ENCODE results near the gene TMEM229A. TPM values are rescaled to one million over a fixed set of nuclear protein-coding genes. Genes with fewer than 3 reads are reported as not detected.

TMEM229A gene
- total and polyA plus RNA-seq, 2 donors from 2014 or later: not detected

DNA sequence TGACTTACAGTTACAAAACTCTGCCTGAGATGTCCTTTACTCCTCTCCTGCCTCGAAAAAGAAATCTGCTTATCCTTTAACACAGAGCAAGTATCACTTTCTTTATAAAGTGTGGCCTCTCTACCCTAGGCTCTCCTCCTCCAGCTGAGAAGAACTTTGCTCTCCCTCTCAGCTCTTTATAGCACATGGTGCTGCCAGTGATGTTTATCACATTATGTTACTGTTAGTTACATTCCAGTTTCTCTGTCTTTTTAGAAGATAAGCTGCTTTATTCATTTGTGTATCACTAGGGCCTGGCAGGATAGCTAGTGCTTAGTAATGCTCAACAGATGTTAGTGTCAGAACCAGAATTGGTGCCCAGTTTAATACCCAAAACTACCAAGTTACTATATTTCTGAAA is 41.1 kb upstream of the TMEM229A start:
- Histone ChIP-seq H3K36me3 (ENCODE audit: control insufficient read depth in 2 of 3, insufficient read depth in 3 of 3, low read length in 3 of 3) (no peaks in the 10 kb centered on the region), H3K4me3 (ENCODE audit: low read length in 3 of 3) (no peak overlapping the region), H3K27ac (ENCODE audit: low read depth in 2 of 2, low read length in 2 of 2) (no peak overlapping the region), H3K27me3 (ENCODE audit: control insufficient read depth, insufficient read depth, low read length) (no peaks in the 10 kb centered on the region), H3K9me3 (ENCODE audit: control insufficient read depth in 2 of 3, insufficient read depth in 1 of 3, low read length in 3 of 3) (no peaks in the 10 kb centered on the region), H3K9ac (ENCODE audit: low read length in 3 of 3) (no peak overlapping the region), H3K4me1 (ENCODE audit: control insufficient read depth in 2 of 3, insufficient read depth in 2 of 3, low read depth in 1 of 3, low read length in 3 of 3) (no peaks in the 10 kb centered on the region)
- intact Hi-C loops (cut with DNase I): no loop called here
- TF ChIP-seq, protein P1, sequence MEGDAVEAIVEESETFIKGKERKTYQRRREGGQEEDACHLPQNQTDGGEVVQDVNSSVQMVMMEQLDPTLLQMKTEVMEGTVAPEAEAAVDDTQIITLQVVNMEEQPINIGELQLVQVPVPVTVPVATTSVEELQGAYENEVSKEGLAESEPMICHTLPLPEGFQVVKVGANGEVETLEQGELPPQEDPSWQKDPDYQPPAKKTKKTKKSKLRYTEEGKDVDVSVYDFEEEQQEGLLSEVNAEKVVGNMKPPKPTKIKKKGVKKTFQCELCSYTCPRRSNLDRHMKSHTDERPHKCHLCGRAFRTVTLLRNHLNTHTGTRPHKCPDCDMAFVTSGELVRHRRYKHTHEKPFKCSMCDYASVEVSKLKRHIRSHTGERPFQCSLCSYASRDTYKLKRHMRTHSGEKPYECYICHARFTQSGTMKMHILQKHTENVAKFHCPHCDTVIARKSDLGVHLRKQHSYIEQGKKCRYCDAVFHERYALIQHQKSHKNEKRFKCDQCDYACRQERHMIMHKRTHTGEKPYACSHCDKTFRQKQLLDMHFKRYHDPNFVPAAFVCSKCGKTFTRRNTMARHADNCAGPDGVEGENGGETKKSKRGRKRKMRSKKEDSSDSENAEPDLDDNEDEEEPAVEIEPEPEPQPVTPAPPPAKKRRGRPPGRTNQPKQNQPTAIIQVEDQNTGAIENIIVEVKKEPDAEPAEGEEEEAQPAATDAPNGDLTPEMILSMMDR (IDR thresholded peaks at IDR 0.05; ENCODE audit: borderline replicate concordance, extremely low read depth, insufficient read depth): no peak
- DNase-seq (no peak), FAIRE-seq (no peak)

DNA sequence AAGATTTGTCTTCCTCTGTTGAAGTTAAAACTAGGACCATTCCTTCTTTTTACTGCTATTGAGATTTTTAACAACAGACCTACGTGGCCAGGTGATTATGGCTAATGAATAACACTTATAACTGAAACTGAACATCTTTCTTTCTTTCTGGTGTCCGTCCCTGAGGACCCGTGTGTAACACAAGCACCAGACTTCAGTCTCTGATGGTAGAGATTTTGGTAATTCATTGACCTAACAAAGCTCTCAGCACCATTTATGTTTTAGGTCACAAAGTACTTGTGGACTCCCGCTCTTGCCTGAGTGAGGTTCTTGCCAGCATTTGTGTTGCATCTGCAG is 40.4 kb upstream of the TMEM229A start:
- Histone ChIP-seq H3K4me3 (ENCODE audit: low read length in 3 of 3) (no peak overlapping the region), H3K4me1 (ENCODE audit: control insufficient read depth in 2 of 3, insufficient read depth in 2 of 3, low read depth in 1 of 3, low read length in 3 of 3) (no peaks in the 10 kb centered on the region), H3K27me3 (ENCODE audit: control insufficient read depth, insufficient read depth, low read length) (no peaks in the 10 kb centered on the region), H3K27ac (ENCODE audit: low read depth in 2 of 2, low read length in 2 of 2) (no peak overlapping the region), H3K36me3 (ENCODE audit: control insufficient read depth in 2 of 3, insufficient read depth in 3 of 3, low read length in 3 of 3) (no peaks in the 10 kb centered on the region), H3K9ac (ENCODE audit: low read length in 3 of 3) (no peak overlapping the region), H3K9me3 (ENCODE audit: control insufficient read depth in 2 of 3, insufficient read depth in 1 of 3, low read length in 3 of 3) (no peaks in the 10 kb centered on the region)
- TF ChIP-seq, protein P1 (IDR thresholded peaks at IDR 0.05; ENCODE audit: borderline replicate concordance, extremely low read depth, insufficient read depth): no peak
- intact Hi-C loops (cut with DNase I): no loop called here
- FAIRE-seq (no peak), DNase-seq (no peak)

DNA sequence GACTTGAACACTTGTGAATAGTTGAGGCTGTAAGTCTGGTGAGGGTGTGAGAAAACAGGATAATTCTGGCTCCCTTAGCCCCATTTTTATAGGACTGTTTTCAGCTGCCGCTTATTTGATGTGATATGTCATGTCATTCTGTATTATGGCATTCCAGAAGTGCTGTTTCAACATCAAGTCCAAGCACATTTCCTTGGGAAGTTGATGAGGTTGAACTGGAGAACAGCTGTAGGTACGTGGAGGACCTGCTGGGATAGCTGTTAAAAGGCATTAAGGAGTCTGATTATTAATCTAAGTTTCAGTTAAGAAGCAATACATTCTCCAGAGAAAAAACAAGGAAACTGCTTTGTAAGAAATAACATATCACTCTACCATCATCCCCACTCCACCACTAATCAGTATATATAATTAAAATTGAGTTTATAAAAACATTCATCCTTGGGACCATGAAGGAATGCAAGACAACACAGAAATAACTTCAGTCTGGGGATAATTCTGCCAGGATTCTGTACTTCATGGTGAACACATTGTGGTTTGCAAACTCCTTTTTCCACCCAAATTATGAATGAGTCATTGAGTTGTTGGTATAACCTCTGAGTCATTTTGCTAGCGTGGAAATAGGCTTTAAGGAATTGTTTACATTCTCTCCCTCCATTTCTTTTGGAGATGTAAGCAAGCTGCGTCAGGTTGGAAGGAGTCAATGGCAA is 39.9 kb upstream of the TMEM229A start:
- Histone ChIP-seq H3K9me3 (ENCODE audit: control insufficient read depth in 2 of 3, insufficient read depth in 1 of 3, low read length in 3 of 3) (no peaks in the 10 kb centered on the region), H3K4me3 (ENCODE audit: low read length in 3 of 3) (no peak overlapping the region), H3K4me1 (ENCODE audit: control insufficient read depth in 2 of 3, insufficient read depth in 2 of 3, low read depth in 1 of 3, low read length in 3 of 3) (no peaks in the 10 kb centered on the region), H3K36me3 (ENCODE audit: control insufficient read depth in 2 of 3, insufficient read depth in 3 of 3, low read length in 3 of 3) (no peaks in the 10 kb centered on the region), H3K9ac (ENCODE audit: low read length in 3 of 3) (no peak overlapping the region), H3K27ac (ENCODE audit: low read depth in 2 of 2, low read length in 2 of 2) (no peak overlapping the region), H3K27me3 (ENCODE audit: control insufficient read depth, insufficient read depth, low read length) (no peaks in the 10 kb centered on the region)
- TF ChIP-seq, protein P1 (IDR thresholded peaks at IDR 0.05; ENCODE audit: borderline replicate concordance, extremely low read depth, insufficient read depth): no peak
- FAIRE-seq (no peak), DNase-seq (peak in 1 of 5 donors; percentile 24)
- intact Hi-C loops (cut with DNase I): no loop called here

DNA sequence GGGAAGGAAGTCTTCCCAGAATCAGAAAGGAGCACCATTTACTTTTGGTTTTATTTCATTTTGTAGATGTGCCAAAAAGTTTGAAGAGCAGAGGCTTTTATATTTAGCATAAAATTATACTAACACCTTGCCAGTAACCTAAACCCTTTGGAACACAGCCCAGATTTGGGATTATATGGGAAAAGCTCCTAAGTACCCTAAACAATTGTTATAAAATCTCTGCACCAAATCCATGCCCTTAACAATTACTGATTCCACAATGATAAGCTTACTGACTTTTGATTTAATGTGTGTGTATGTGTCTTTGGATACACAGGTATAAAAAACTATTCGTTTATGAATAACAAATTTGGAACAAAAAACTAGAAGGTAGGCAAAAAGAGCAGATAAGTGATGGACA is 39.0 kb upstream of the TMEM229A start:
- Histone ChIP-seq H3K9ac (ENCODE audit: low read length in 3 of 3) (no peak overlapping the region), H3K27me3 (ENCODE audit: control insufficient read depth, insufficient read depth, low read length) (no peaks in the 10 kb centered on the region), H3K4me3 (ENCODE audit: low read length in 3 of 3) (no peak overlapping the region), H3K4me1 (ENCODE audit: control insufficient read depth in 2 of 3, insufficient read depth in 2 of 3, low read depth in 1 of 3, low read length in 3 of 3) (no peaks in the 10 kb centered on the region), H3K27ac (ENCODE audit: low read depth in 2 of 2, low read length in 2 of 2) (no peak overlapping the region), H3K36me3 (ENCODE audit: control insufficient read depth in 2 of 3, insufficient read depth in 3 of 3, low read length in 3 of 3) (no peaks in the 10 kb centered on the region), H3K9me3 (ENCODE audit: control insufficient read depth in 2 of 3, insufficient read depth in 1 of 3, low read length in 3 of 3) (no peaks in the 10 kb centered on the region)
- TF ChIP-seq, protein P1 (IDR thresholded peaks at IDR 0.05; ENCODE audit: borderline replicate concordance, extremely low read depth, insufficient read depth): no peak
- FAIRE-seq (no peak), DNase-seq (no peak)
- intact Hi-C loops (cut with DNase I): no loop called here
